ENCODE results near the gene SDCBP2.

GRCh38 chr20:1335961-1336698, 7.2 kb upstream of the SDCBP2 start:
- TF ChIP-seq TAF1 (conservative IDR thresholded peaks at IDR 0.05) (no peak), CTCF (IDR thresholded peaks at IDR 0.05; ENCODE audit: low read depth, low read length, missing input control) (no peak)
